Mucosa of rectum (tissue), 2 donors: ENCODE results near the gene DICER1.

Experiments
- H3K27ac ChIP-seq, 2 donors: one replicate each; pipeline ENCODE4 v1.7.0; 2013; ENCODE audit warnings: inconsistent platforms in 2 of 2, low read depth in 2 of 2, low read length in 2 of 2
- H3K27me3 ChIP-seq, 2 donors: one replicate each; pipeline ENCODE4 v1.7.0; 2013; ENCODE audit warnings: low read length in 2 of 2; ENCODE audit not compliant: control insufficient read depth in 2 of 2, insufficient read depth in 2 of 2
- H3K36me3 ChIP-seq, 2 donors: one replicate each; pipeline ENCODE4 v1.7.0; 2013; ENCODE audit warnings: low read length in 2 of 2; ENCODE audit not compliant: control insufficient read depth in 2 of 2, insufficient read depth in 2 of 2
- H3K4me1 ChIP-seq, 2 donors: one replicate each; pipeline ENCODE4 v1.7.0; 2013; ENCODE audit warnings: low read length in 2 of 2, mild to moderate bottlenecking in 1 of 2; ENCODE audit not compliant: control insufficient read depth in 2 of 2, insufficient read depth in 2 of 2
- H3K4me3 ChIP-seq, 2 donors: one replicate each; pipeline ENCODE4 v1.7.0; 2013; ENCODE audit warnings: low read length in 2 of 2
- H3K9ac ChIP-seq, 2 donors: one replicate each; pipeline ENCODE4 v1.7.0; 2013; ENCODE audit warnings: low read length in 2 of 2, low read depth in 1 of 2, mild to moderate bottlenecking in 1 of 2
- H3K9me3 ChIP-seq, 2 donors: one replicate each; pipeline ENCODE4 v1.7.0; 2013; ENCODE audit warnings: low read length in 2 of 2; ENCODE audit not compliant: control insufficient read depth in 2 of 2
- donor health status: healthy.
- donor health status: Normal muscosa, but diverticular disease.

Gene DICER1

GRCh38 chr14:95113476-95113875 lies 43.9 kb downstream of the DICER1 start:
- Histone ChIP-seq H3K9ac (no peak overlapping the region), H3K36me3 (peaks cover 57 to 61% of the 10 kb centered on the region in 2 donors), H3K4me3 (no peak overlapping the region), H3K27me3 (no peaks in the 10 kb centered on the region), H3K27ac (no peak overlapping the region), H3K4me1 (no peaks in the 10 kb centered on the region), H3K9me3 (no peaks in the 10 kb centered on the region)

- Histone ChIP-seq H3K27ac (no peak overlapping the region), H3K36me3 (peaks cover 58 to 68% of the 10 kb centered on the region in 2 donors), H3K9ac (no peak overlapping the region), H3K27me3 (no peaks in the 10 kb centered on the region), H3K4me3 (no peak overlapping the region), H3K4me1 (no peaks in the 10 kb centered on the region), H3K9me3 (no peaks in the 10 kb centered on the region)
Measured at GRCh38 chr14:95111507-95112164, 45.7 kb downstream of the DICER1 start.

GRCh38 chr14:95110178-95110577 lies 47.2 kb downstream of the DICER1 start:
- Histone ChIP-seq H3K27ac (no peak overlapping the region), H3K36me3 (peaks cover 53 to 66% of the 10 kb centered on the region in 2 donors), H3K27me3 (no peaks in the 10 kb centered on the region), H3K9me3 (no peaks in the 10 kb centered on the region), H3K4me3 (no peak overlapping the region), H3K9ac (no peak overlapping the region), H3K4me1 (no peaks in the 10 kb centered on the region)

- H3K27me3 ChIP-seq = no peaks in the 10 kb centered on the region
- H3K4me1 ChIP-seq = no peaks in the 10 kb centered on the region
- H3K27ac ChIP-seq = no peak overlapping the region
- no peaks in the 10 kb centered on the region for H3K9me3 ChIP-seq
- H3K36me3 ChIP-seq = peaks cover 62 to 76% of the 10 kb centered on the region in 2 donors
- H3K9ac ChIP-seq = no peak overlapping the region
- H3K4me3 ChIP-seq = no peak overlapping the region
Measured at GRCh38 chr14:95107711-95108110, 49.6 kb downstream of the DICER1 start.

- H3K36me3 ChIP-seq = peaks cover 68 to 78% of the 10 kb centered on the region in 2 donors
- H3K9ac ChIP-seq = no peak overlapping the region
- no peak overlapping the region for H3K27ac ChIP-seq
- no peaks in the 10 kb centered on the region for H3K27me3 ChIP-seq
- no peaks in the 10 kb centered on the region for H3K9me3 ChIP-seq
- H3K4me1 ChIP-seq = no peaks in the 10 kb centered on the region
- H3K4me3 ChIP-seq = no peak overlapping the region
Measured at GRCh38 chr14:95106971-95107370, 50.4 kb downstream of the DICER1 start.

- Histone ChIP-seq H3K36me3 (peaks cover 65 to 71% of the 10 kb centered on the region in 2 donors), H3K27ac (no peak overlapping the region), H3K4me3 (no peak overlapping the region), H3K27me3 (no peaks in the 10 kb centered on the region), H3K9me3 (no peaks in the 10 kb centered on the region), H3K4me1 (no peaks in the 10 kb centered on the region), H3K9ac (no peak overlapping the region)
Measured at GRCh38 chr14:95104911-95105310, 52.4 kb downstream of the DICER1 start.

- Histone ChIP-seq H3K9me3 (no peaks in the 10 kb centered on the region), H3K36me3 (peaks cover 51 to 59% of the 10 kb centered on the region in 2 donors), H3K4me1 (no peaks in the 10 kb centered on the region), H3K4me3 (no peak overlapping the region), H3K9ac (no peak overlapping the region), H3K27me3 (no peaks in the 10 kb centered on the region), H3K27ac (no peak overlapping the region)
Measured at GRCh38 chr14:95102680-95103044, 54.7 kb downstream of the DICER1 start.

- Histone ChIP-seq H3K4me3 (no peak overlapping the region), H3K36me3 (peaks cover 47 to 53% of the 10 kb centered on the region in 2 donors), H3K9ac (no peak overlapping the region), H3K4me1 (no peaks in the 10 kb centered on the region), H3K27ac (no peak overlapping the region), H3K9me3 (no peaks in the 10 kb centered on the region), H3K27me3 (no peaks in the 10 kb centered on the region)
Measured at GRCh38 chr14:95101736-95102679, 55.3 kb downstream of the DICER1 start.

GRCh38 chr14:95098984-95099599 lies 58.2 kb downstream of the DICER1 start:
- Histone ChIP-seq H3K36me3 (peaks cover 54 to 56% of the 10 kb centered on the region in 2 donors), H3K4me3 (no peak overlapping the region), H3K9me3 (no peaks in the 10 kb centered on the region), H3K27ac (no peak overlapping the region), H3K9ac (no peak overlapping the region), H3K27me3 (no peaks in the 10 kb centered on the region), H3K4me1 (no peaks in the 10 kb centered on the region)

- Histone ChIP-seq H3K9me3 (no peaks in the 10 kb centered on the region), H3K4me1 (no peaks in the 10 kb centered on the region), H3K36me3 (peaks cover 51 to 57% of the 10 kb centered on the region in 2 donors), H3K27me3 (no peaks in the 10 kb centered on the region), H3K27ac (no peak overlapping the region), H3K4me3 (no peak overlapping the region), H3K9ac (no peak overlapping the region)
Measured at GRCh38 chr14:95097385-95097784, 59.9 kb downstream of the DICER1 start.
